Measurements from ENCODE around the gene PPP1R27.
A peak's percentile ranks its signal among the peaks of the same experiment; 100 is the strongest.

The PPP1R27 gene

GRCh38 chr17:81834831-81835267 lies at the start of gene PPP1R27:
PPP1R27 (minus strand) TSS chr17:81835050; CDS start chr17:81834953, 97 bp downstream.
- intact Hi-C loops (cut with DNase I): no loop called here

GRCh38 chr17:81884520-81884919 lies 49.7 kb upstream of the PPP1R27 start:
- no peak for DNase-seq
- intact Hi-C loops (cut with DNase I): no loop called here

More at GRCh38 chr17:81834831-81835267, at the start of gene PPP1R27:
- DNase-seq: no peak

GRCh38 chr17:81879121-81879520 lies 44.3 kb upstream of the PPP1R27 start:
- DNase-seq: no peak
- intact Hi-C loops (cut with DNase I): no loop called here

- no peak for DNase-seq
- intact Hi-C loops (cut with DNase I): no loop called here
These were observed 43.4 kb upstream of the PPP1R27 start for GRCh38 chr17:81878294-81878693.

- no peak for DNase-seq
- intact Hi-C loops (cut with DNase I): no loop called here
These were observed 42.7 kb upstream of the PPP1R27 start for GRCh38 chr17:81877569-81877968.

- intact Hi-C loops (cut with DNase I): no loop called here
- DNase-seq: peak; percentile 84 to 98 (median 91)
These were observed 36.8 kb upstream of the PPP1R27 start for GRCh38 chr17:81871387-81872230.

GRCh38 chr17:81870981-81871386 lies 36.1 kb upstream of the PPP1R27 start, which contains the start of gene ARHGDIA:
ARHGDIA (minus strand) TSS chr17:81871337; CDS start chr17:81869930, 1,407 bp downstream.
- intact Hi-C loops (cut with DNase I): no loop called here
- no peak for DNase-seq

GRCh38 chr17:81870131-81870980 lies 35.5 kb upstream of the PPP1R27 start:
- DNase-seq: peak in 1 of 10 donors; percentile 77
- intact Hi-C loops (cut with DNase I): no loop called here

GRCh38 chr17:81869221-81870130 lies 34.6 kb upstream of the PPP1R27 start:
- intact Hi-C loops (cut with DNase I): no loop called here
- DNase-seq: peak in 1 of 10 donors; percentile 86

GRCh38 chr17:81868674-81869220 lies 33.9 kb upstream of the PPP1R27 start:
- no peak for DNase-seq
- intact Hi-C loops (cut with DNase I): no loop called here

GRCh38 chr17:81867991-81868673 lies 33.3 kb upstream of the PPP1R27 start:
- intact Hi-C loops (cut with DNase I): no loop called here

GRCh38 chr17:81867170-81867990 lies 32.5 kb upstream of the PPP1R27 start:
- intact Hi-C loops (cut with DNase I): no loop called here
- peak in 1 of 10 donors; percentile 80 for DNase-seq

More at GRCh38 chr17:81867991-81868673, 33.3 kb upstream of the PPP1R27 start:
- no peak for DNase-seq

- intact Hi-C loops (cut with DNase I): no loop called here
- DNase-seq: peak in 1 of 10 donors; percentile 84
These were observed 31.8 kb upstream of the PPP1R27 start for GRCh38 chr17:81866440-81867169.

GRCh38 chr17:81865733-81866439 lies 31.0 kb upstream of the PPP1R27 start:
- intact Hi-C loops (cut with DNase I): no loop called here
- no peak for DNase-seq

- intact Hi-C loops (cut with DNase I): no loop called here
- no peak for DNase-seq
These were observed 30.5 kb upstream of the PPP1R27 start for GRCh38 chr17:81865358-81865732.

- intact Hi-C loops (cut with DNase I): no loop called here
- no peak for DNase-seq
These were observed 29.3 kb upstream of the PPP1R27 start for GRCh38 chr17:81863833-81864768.

Measured in posterior cingulate gyrus (tissue), 11 donors.